Mammary epithelial cell (primary cell): ENCODE results near the gene NOL4L.

Experiments
- CTCF ChIP-seq, 2 donors: IDR thresholded peaks in 1 of 2; conservative IDR thresholded peaks in 1 of 2; 2 replicates each; pipeline ENCODE4 v1.5.1; 2011 to 2012; ENCODE audit warnings: inconsistent platforms in 2 of 2, low read length in 2 of 2, mild to moderate bottlenecking in 2 of 2, control low read depth in 1 of 2, low read depth in 1 of 2; ENCODE audit not compliant: insufficient read depth in 1 of 2; ENCODE audit errors: extremely low read depth in 1 of 2
- EZH2 ChIP-seq: IDR thresholded peaks from 2 replicates; pipeline ENCODE4 v1.6.1; 2012; ENCODE audit warnings: low read length, inconsistent platforms, borderline replicate concordance

GRCh38 chr20:32404017-32404416 is 181.1 kb downstream of the NOL4L start:
- TF ChIP-seq CTCF (conservative IDR thresholded peaks at IDR 0.05 in 1 of 2, IDR thresholded peaks at IDR 0.05 in 1 of 2; ENCODE audit: extremely low read depth in 1 of 2, insufficient read depth in 1 of 2, low read depth in 1 of 2, low read length in 2 of 2) (no peak), EZH2 (no peak)
